GM04504 (cell line): Measurements from ENCODE around the gene MANSC4.

Source experiments
- DNase-seq: peaks from one replicate; pipeline ENCODE4 v3.0.0-alpha.2; 2012; ENCODE audit warnings: low read depth

MANSC4 gene

GRCh38 chr12:27779920-27780611 lies at the start of gene MANSC4, which contains the start of gene KLHL42:
Gene MANSC4 (minus strand): TSS chr12:27780236. CDS start chr12:27771276, 8,960 bp downstream.
Gene KLHL42 (plus strand): TSS chr12:27780233. CDS start chr12:27780331, 98 bp downstream.
- peak; percentile 51 for DNase-seq

GRCh38 chr12:27828196-27828595 lies 48.2 kb upstream of the MANSC4 start:
- DNase-seq: no peak

- no peak for DNase-seq
Observed at GRCh38 chr12:27826076-27826475, 46.0 kb upstream of the MANSC4 start.

DNA sequence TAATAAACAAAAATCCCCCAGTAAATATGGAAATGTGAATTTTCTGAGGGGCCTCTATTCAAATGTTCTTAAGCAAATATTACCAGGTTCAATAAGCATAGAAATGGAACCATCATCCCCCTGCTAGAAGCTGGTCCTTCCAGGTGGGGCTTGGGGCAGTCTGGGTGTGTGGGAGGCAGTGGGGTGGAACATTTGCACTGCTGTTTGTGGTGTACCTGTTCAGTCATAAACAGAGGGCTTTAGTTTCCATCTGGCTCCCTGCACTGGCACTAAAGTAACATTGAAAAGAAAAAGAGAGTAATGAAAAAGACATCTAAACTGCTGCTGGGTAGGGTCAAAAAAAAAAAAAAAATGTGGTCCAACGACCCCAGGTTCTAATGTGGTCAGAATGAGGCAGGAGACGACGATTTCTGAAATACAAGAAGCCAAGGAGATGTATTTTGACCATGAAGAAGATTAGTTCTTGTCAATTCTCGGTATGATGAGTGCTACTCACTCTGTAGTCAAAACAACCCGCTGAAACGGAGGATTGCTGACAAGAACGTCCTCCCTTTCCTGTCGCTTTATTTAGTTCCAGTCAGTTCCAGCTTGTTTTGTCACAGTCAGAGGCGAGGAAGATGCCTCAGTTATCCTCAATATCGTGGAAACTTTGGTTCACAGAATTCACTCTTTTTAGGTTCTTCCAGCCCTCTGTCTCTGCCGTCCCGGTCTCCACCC lies 44.2 kb upstream of the MANSC4 start:
- DNase-seq: no peak

- no peak for DNase-seq
Observed at GRCh38 chr12:27823038-27823437, 43.0 kb upstream of the MANSC4 start.

DNA sequence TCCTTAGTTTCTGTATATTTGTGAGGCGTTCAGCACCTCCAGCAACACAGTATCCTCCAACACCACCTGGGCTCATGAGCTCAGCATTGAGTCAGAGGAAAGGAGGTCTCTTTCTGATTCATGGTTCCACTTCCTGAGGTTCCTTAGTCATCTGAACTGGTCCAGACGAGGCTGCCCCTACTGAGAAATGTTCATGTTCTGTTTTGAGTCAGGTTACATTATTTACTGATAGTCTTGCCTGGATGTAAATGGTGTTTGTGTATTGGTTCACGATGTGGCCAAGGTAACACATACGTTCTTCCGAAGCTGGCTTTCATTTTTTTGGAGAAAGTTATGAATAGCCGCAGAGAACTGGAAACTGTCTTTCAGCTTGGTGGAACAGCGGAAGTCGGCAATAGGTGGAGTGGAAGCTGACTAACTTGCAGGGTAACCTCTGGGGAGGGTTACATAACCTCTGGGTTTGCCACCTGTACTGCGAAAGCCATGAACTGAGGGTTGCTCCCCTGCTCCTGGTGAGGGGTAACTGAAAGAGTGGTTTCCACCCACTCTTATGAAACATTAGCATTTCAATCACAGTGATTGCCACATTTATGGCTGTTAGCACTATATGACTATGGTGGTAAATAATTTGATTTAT lies 42.2 kb upstream of the MANSC4 start:
- DNase-seq: peak; percentile 35

- peak; percentile 46 for DNase-seq
Observed at GRCh38 chr12:27821259-27821973, 41.4 kb upstream of the MANSC4 start.

- DNase-seq: no peak
Observed at GRCh38 chr12:27820564-27820963, 40.5 kb upstream of the MANSC4 start.

DNA sequence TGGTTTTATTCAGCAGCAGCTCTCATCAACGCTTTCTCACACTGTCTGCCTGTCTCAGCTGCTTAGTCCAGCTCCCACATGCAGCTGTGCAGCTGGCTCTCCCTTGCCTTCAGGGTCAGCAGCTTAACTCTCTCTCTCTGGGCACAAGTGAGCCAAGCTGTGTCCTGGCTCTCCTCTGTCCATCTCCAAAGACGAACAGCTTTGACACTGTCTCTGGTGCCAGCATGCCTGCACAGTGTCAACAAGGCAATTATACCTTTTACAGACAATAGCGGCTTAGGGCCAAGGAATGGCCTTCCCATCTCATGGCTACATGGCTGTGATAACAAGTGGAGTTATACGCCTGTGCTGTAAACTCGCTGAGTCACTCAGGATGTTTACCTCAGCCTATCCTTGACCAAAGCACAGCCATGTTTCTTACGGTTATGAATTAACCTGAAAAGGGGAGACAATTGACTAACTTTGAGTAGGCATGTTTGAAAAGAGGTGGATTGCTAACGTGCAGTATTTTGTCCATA lies 38.4 kb upstream of the MANSC4 start:
- no peak for DNase-seq

- DNase-seq: no peak
Observed at GRCh38 chr12:27817766-27818165, 37.7 kb upstream of the MANSC4 start.

DNA sequence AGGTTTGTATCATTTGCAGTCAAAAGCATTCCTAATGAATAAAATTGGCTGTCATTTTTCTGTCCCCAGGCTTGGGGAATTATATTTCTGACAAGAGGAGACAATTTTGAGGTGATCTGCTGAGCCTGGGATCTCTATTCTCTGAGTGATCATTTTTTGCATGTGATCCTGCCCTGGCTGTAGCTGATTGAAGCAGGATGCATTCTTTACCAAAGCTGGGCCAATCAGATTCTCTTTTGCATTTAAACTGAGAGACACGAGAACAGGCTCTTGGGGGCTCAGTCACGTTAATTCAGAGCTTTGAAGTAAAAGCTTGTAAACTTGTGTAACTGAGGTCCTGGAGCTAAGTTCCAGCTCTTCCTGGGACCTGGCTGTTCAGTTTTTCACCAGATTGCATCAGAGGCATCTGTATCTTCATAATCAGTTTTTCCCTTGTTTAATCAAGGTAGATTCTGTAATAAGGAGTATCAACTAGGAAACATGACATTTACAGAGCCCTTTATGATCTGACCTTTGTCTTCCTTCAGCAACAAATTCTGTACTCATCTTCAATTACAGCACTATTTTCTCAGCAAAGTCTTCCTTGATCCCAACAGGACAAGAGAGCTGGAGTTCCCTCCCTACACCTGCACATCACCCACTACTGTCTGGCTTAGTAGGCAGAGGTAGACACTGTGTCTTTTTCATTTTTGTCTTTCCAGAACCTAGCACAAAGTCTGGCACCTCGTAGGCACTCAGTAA lies 35.0 kb upstream of the MANSC4 start:
- no peak for DNase-seq

- DNase-seq: no peak
Observed at GRCh38 chr12:27814411-27814810, 34.4 kb upstream of the MANSC4 start.

DNA sequence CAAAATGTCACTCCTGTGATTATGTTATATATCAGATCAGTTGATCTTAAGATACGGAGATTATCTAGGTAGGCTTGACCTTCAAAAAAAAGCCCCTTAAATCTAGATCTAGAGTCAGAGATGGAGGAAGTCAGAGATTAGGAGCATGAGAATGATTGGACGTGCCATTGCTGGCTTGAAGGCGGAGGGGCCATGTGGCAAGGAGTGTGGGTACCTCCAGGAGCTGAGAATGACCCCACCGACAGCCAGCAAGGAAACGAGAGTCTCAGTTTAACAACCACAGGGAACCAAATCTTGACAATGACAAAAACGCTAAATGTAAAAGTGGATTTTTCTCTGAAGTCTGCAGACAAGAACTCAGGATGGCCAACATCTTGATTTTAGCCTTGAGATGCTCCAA lies 32.5 kb upstream of the MANSC4 start:
- no peak for DNase-seq

GRCh38 chr12:27810756-27811155 lies 30.7 kb upstream of the MANSC4 start:
- no peak for DNase-seq

GRCh38 chr12:27808841-27809240 lies 28.8 kb upstream of the MANSC4 start:
- no peak for DNase-seq

DNA sequence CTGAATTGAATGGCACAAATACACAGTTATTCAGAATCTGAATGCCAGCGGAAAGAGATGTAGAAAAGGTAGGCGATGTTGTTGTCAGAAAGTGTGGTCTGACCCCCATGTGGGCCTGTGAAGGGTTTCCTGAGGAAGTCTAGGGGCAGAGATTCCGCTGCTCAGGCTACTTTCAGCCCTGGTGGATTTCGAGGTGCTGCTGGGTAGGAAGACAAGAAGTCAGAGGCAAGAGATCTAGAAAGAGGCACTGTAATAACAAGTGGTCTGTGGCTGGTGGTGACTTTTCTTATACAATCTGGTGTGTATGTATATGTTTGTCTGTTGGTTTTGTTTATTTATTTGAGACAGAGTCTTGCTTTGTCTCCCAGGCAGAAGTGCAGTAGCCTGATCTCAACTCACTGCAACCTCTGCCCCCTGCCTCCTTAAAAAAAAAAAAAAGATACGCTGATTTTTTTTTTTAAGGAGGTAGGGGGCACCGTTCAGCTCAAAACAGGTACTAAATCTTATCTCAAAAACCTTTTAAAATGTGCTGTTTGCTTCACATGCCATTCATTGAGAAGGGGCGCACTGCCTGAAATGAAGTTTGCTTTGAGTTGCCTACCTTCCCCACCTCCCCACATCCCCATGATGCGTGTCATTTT lies 27.1 kb upstream of the MANSC4 start:
- DNase-seq: no peak

- DNase-seq: no peak
Observed at GRCh38 chr12:27806259-27806658, 26.2 kb upstream of the MANSC4 start.

DNA sequence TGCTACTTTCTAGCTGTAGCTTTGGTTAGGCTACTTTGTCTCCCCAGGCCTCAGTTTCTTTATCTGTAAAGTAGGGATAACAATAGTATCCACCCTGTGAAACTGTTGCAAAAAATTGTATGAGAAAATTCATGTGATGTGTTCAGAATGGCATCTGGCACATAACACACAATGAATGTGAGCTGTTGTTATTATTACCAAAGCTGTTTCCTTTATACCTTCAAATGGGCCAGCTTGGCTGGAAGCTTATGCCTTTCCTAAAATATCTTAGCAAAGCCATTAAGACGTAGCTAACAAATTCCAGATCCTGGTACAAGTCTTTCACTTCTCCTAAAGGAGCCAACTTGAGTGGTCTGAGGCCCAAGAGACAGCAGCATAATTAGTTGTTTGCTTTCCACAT lies 25.2 kb upstream of the MANSC4 start:
- no peak for DNase-seq

DNA sequence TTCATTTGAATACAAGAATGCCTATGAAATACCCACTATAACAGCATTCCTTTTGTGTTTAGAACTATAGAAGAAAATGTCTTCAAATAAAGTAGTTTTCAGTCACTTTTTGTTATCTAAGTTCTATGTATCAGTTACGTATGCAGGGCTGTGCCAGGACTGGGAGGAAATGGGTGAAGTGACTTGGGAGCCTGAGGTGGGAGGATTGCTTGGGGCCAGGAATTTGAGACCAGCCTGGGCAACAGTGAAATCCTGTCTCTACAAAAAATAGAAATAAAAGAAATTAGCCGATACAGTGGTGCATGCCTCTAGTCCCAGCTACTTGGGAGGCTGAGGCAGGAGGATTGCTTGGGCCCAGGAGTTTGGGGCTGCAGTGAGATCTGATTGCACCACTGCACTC lies 22.9 kb upstream of the MANSC4 start:
- DNase-seq: no peak

DNA sequence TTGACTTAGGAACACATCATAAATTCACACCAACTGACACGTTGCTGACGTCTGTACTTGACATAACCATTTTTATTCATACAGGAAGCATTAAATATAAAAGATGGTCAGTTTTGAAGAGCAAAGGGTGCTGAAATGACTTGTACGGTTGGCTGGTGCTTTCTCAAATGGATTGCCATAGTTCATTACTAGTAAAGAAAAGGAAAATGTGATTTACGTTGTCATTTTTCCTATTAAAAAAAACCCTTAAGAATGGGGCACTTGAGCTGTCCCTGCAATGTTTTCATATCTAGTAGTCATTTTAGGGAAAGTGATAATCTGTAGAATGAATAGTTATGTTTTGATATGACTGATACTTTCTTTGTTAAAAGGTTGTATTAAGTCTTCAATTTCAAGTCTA lies 22.5 kb upstream of the MANSC4 start:
- DNase-seq: no peak

DNA sequence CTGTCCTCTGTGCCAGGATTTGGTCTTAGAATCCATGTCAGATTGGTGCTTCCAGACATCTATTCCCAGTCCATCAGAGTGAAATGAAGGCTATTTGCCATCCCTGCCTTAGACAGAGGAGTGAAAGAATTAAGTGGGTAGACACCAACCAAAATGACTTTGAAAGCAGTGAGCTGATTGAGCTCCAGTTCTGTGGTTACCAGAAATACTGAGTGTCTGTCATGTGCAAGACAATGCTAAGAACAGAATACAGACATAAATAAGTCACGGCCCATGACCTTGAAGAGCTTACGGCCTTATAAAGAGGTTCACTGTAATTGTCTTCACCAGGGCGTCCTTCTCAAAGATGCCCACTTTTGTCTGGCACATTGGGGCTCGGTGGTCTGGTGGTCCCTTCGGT lies 21.6 kb upstream of the MANSC4 start:
- DNase-seq: no peak
